Right atrium auricular region (tissue), 2 donors: ENCODE data around the gene HES4. TPM values are rescaled to one million over a fixed set of nuclear protein-coding genes. Genes with fewer than 3 reads are reported as not detected.

ENCODE experiments used
- DNase-seq: peaks from one replicate; pipeline ENCODE4 v3.0.0-alpha.2; 2019; ENCODE audit warnings: low spot score
- H3K27ac ChIP-seq, 2 donors: fragments of 200-600 bp; sonication (generic); 1 replicate in 1 of 2; 2 replicates in 1 of 2; pipeline ENCODE4 v1.5.1; 2016 to 2019
- H3K27me3 ChIP-seq, 2 donors: fragments of 200-600 bp; sonication (generic); one replicate each; pipeline versions ENCODE4 v1.5.1 to v1.6.0; 2017 to 2019
- H3K36me3 ChIP-seq: fragments of 200-600 bp; sonication (generic); one replicate; pipeline ENCODE4 v1.5.1; 2016
- H3K4me1 ChIP-seq, 2 donors: fragments of 200-600 bp; sonication (generic); one replicate each; pipeline versions ENCODE4 v1.5.1 to v1.6.0; 2017 to 2019
- H3K4me3 ChIP-seq, 2 donors: fragments of 200-600 bp; sonication (generic); 1 replicate in 1 of 2; 2 replicates in 1 of 2; pipeline ENCODE4 v1.5.1; 2017 to 2019; ENCODE audit warnings: mild to moderate bottlenecking in 1 of 2, moderate library complexity in 1 of 2
- H3K9me3 ChIP-seq, 2 donors: fragments of 200-600 bp; sonication (generic); one replicate each; pipeline ENCODE4 v1.5.1; 2019
- total RNA-seq, 2 donors: library from RNA; depleted of rRNA; stranded (reverse); fragments of >200 nt; gene quantifications; one replicate each; pipeline ENCODE4 v1.1.0, GENCODE V29; 2016
- TF ChIP-seq, protein P1 (sequence below), 2 donors: fragments of 200-600 bp; sonication (generic); IDR thresholded peaks; one replicate each; pipeline ENCODE4 v1.5.1; 2019; ENCODE audit warnings: antibody characterized with exemption in 2 of 2

Gene HES4
- total RNA-seq, 2 donors from 2014 or later: 31.8 to 68.4 TPM

DNA sequence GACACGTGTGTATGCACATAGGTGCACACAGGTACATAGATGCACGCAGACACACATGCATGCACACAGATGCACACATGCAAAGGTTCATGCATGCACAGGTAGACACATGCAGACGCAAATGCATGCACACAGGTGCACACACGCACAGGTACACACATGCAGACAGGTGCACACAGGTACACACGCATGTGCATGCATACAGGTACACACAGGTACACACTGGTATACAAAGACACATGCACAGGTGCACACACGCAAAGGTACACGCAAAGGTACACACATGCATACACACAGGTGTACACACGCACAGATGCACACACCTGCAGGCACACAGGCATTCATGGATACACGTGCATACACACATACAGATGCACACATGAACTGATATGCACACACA is 49.6 kb downstream of the HES4 start:
- Histone ChIP-seq H3K4me3 (no peak overlapping the region), H3K9me3 (no peaks in the 10 kb centered on the region), H3K4me1 (no peaks in the 10 kb centered on the region), H3K36me3 (peaks cover 89% of the 10 kb centered on the region), H3K27me3 (no peaks in the 10 kb centered on the region), H3K27ac (no peak overlapping the region)
- TF ChIP-seq, protein P1, sequence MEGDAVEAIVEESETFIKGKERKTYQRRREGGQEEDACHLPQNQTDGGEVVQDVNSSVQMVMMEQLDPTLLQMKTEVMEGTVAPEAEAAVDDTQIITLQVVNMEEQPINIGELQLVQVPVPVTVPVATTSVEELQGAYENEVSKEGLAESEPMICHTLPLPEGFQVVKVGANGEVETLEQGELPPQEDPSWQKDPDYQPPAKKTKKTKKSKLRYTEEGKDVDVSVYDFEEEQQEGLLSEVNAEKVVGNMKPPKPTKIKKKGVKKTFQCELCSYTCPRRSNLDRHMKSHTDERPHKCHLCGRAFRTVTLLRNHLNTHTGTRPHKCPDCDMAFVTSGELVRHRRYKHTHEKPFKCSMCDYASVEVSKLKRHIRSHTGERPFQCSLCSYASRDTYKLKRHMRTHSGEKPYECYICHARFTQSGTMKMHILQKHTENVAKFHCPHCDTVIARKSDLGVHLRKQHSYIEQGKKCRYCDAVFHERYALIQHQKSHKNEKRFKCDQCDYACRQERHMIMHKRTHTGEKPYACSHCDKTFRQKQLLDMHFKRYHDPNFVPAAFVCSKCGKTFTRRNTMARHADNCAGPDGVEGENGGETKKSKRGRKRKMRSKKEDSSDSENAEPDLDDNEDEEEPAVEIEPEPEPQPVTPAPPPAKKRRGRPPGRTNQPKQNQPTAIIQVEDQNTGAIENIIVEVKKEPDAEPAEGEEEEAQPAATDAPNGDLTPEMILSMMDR (IDR thresholded peaks at IDR 0.05): no peak
- no peak for DNase-seq

Other genes starting within 250 kb of the HES4 start
- 1 to 10 TPM; 2.7 to 6.4 TPM for gene SAMD11, start 76.2 kb downstream of the HES4 start, total RNA-seq
- gene NOC2L, start 40.8 kb downstream of the HES4 start, total RNA-seq: 10 to 100 TPM; 29.5 to 38.8 TPM
- 1 to 10 TPM; 2.4 to 2.9 TPM for gene KLHL17, start 39.5 kb downstream of the HES4 start, total RNA-seq
- under 1 TPM in 1 of 2 donors, not detected in 1; 0.59 TPM for gene PLEKHN1, start 33.6 kb downstream of the HES4 start, total RNA-seq
- 10 to 100 TPM; 22.0 to 61.8 TPM for gene PERM1, start 18.0 kb downstream of the HES4 start, total RNA-seq
- 10 to 100 TPM; 26.8 to 32.2 TPM for gene ISG15, start 13.4 kb upstream of the HES4 start, total RNA-seq
- 10 to 100 TPM; 22.5 to 27.9 TPM for gene AGRN, start 20.0 kb upstream of the HES4 start, total RNA-seq
- gene RNF223, start 74.2 kb upstream of the HES4 start, total RNA-seq: not detected
- 1 to 10 TPM; 4.4 to 4.6 TPM for gene C1orf159, start 116.0 kb upstream of the HES4 start, total RNA-seq
- gene TTLL10, start 173.8 kb upstream of the HES4 start, total RNA-seq: not detected
- gene TNFRSF18, start 206.5 kb upstream of the HES4 start, total RNA-seq: under 1 TPM in 1 of 2 donors, not detected in 1; 0.55 TPM
- gene TNFRSF4, start 214.1 kb upstream of the HES4 start, total RNA-seq: under 1 TPM; 0.59 to 0.79 TPM
- gene SDF4, start 231.9 kb upstream of the HES4 start, total RNA-seq: 100 to 1,000 TPM; 120 to 128 TPM
- gene B3GALT6, start 232.1 kb upstream of the HES4 start, total RNA-seq: 10 to 100 TPM; 16.1 to 19.7 TPM
- gene C1QTNF12, start 246.6 kb upstream of the HES4 start, total RNA-seq: not detected